ENCODE measurements around the gene ZNF423.

The ZNF423 gene

DNA sequence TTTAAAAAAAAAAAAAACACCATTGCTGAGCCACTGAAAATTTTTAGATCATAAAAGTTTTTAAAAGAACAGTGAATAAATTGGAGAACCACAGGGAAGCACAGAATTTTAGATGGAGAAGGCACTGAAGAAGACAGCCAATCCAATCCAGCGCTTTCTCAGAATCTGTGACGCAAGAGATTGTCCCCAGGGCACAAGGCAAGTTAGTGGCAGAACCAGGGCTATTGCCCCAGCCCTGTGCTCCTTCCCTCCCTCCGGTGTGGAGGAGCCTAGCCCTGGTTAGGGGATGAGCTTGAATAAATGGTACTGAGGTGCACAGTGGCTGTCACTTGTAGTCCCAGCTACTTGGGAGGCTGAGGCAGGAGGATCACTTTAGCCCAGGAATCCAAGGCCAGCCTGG is 108.3 kb downstream of the ZNF423 start:
- DNase-seq = no peak

DNA sequence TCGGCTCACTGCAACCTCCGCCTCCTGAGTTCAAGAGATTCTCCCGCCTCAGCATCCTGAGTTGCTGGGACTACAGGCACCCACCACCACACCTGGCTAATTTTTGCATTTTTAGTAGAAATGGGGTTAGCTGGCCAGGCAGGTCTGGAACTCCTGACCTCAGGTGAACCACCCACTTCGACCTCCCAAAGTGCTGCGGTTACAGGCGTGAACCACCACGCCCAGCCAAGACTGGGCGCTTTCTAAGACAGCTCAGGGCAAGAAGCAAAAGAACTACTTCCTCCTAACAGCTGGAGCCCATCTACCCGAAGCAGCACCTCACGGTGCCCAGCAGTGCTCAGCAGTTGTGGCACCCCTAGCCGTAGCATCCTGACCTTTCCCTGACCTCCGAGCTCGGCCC is 109.4 kb downstream of the ZNF423 start:
- DNase-seq = no peak

DNA sequence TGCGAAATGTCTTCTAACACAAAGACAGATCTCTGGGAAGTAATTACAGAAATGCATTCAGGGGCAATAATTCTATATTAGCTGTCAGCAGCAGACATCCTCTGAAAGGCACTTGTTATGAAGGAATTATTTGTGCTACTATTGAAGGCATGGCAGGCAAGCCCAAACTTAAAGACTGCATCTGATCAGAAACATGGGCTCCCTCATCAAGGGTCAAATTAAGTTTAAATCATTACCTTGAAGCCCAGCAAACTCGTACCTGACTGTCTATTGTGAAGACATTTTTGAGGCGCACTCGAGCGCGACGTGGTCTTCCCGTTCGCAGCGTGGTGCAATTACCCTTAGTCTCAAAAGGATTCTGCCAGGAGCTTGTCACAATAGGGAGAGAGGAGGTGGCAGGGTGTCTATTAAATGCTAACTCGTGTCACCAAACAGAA is 110.6 kb downstream of the ZNF423 start:
- no peak for DNase-seq

DNA sequence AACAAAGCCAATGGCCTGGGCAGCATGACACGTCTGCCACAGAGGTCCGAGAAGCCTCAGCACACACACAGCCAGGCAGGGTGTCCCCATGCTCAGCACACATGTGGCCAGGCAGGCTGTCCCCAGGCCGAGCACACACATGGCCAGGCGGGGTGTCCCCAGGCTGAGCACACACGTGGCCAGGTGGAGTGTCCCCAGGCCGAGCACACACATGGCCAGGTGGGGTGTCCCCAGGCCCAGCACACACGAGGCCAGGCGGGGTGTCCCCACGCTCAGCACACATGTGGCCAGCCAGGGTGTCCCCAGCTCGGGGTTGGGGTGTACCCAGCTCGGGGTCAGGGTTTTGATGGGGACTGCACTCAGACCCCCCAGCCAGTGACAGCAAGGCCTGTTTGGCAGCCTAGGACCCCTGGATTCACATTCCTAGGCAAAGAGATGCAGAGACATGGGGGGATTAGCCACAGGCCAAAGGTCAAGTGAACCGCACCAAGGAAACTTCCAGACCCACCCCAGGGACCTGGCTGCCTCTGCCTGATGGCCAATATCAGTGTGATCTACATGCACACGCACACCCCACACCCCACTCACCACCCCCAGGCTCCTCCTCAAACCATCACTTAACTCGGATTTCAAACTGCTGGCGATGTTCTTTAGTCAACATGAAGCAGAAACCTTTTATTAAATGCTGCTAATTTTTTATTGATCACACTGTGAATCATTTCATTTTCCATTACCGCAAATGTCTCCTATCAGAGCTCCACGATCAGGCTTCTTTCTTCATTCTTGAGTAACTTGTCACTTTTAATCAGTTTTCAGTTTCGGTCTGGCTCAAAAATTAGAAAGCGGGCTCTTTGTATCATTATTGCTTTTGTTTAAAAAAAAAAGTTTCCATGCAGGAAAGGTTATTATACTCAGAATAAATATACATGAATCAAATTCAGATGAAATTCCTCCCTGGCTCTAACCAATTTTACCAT is 111.4 kb downstream of the ZNF423 start:
- no peak for DNase-seq

DNA sequence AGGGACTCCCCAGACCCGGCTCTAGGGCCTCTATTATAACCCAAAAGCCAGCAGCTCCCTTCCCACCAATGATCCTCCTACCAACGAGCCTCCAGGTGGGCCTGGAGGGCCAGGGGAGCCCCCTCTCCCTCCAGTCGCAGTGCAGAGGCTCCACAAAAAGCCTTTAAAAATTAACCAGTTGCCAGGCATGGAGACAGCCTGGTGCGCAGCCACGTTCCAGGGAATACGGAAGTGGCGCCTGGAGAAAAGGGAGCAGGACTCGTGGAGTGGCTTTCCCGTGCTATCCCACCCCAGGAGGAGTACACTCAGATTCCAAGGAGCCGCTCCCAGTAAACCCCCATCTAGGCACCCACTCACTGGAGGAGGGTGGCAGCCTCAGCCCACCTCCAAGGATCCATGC is 112.3 kb downstream of the ZNF423 start:
- no peak for DNase-seq

DNA sequence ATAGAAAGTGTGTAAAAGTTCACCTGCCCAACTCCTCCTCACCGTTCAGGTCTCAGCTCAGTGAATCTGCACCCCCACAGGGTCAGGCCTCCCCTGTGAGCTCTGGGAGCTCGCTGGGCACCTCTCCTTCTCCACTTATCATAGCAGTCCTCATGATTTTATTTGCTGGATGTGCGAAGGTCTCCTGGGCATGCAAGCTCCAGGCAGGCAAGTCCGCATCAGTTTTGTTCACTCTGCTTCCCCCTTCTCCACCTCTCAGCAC is 112.8 kb downstream of the ZNF423 start:
- DNase-seq = no peak

DNA sequence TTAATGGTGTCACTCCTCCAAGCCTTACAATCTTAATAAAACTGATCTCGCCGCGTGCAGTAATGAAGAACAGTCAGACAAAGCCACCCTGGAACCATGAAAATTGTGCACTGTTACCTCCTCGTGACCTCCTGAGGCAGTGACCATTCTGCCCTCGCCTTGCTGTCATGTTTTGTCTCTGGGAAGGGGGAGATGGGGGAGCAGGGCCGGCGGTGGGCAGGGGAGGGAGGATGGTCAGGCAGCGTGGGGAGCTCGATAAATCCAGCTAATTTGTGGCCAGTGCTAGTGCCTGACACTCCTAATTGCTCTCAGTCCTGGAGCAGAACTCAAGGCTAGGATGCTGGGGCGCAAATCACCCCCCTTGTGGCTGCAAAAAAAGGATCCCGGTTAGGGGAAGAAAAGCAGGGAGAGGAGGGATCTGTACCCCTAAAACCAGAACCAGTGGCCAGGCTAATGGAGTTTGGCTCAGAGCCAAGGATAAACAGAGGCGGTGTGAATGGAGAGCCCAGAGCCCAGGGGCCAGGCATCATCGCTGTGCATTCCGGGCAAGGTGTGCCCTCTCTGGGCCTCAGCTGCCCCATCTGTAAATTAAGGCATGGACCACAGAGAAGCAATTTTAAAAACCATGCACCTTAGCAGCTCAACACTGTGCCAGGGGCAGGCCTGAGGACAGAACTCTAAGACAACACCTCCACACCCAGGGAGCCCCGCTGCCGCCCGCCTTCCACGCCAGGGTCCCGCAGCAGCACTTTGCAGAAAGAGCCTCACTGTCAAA is 113.3 kb downstream of the ZNF423 start:
- DNase-seq = no peak

DNA sequence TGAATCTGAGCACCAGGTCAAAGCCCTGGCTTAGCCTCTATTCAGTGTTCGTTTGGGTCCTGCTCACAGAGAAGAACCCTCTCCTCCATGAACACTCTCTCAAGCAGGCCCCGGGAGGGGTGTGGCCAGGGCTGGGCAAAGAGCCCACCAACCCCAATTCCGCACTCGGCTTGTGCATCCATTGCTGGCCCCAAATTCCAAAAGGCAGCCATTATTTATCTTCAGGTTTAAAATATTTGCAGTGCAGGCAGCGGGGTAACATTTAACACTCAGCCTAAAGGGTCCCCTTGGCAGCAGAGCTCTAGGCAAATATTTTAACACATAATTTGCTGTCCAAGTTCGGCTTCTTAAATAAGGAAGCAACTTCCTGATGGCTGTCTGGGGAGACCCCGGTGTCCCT is 115.7 kb downstream of the ZNF423 start:
- no peak for DNase-seq

DNA sequence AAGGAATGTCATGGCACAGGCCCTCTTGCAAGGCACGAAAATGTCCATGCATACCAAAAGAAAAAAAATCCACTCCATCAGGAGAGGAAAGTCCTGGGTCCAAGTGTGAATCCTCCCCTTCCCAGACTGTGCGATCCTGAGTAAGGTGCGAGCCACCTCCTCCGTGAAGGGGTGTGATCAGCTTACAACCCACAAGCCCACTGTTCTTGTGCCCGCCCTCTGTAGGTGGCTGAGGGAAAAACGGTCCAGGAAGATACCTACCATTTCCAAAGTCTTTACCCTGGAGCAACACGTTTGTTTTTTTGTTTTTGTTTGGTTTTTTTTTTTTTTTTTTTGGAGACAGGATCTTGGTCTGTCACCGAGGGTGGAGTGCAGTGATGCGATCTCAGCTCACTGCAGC is 116.5 kb downstream of the ZNF423 start:
- no peak for DNase-seq

DNA sequence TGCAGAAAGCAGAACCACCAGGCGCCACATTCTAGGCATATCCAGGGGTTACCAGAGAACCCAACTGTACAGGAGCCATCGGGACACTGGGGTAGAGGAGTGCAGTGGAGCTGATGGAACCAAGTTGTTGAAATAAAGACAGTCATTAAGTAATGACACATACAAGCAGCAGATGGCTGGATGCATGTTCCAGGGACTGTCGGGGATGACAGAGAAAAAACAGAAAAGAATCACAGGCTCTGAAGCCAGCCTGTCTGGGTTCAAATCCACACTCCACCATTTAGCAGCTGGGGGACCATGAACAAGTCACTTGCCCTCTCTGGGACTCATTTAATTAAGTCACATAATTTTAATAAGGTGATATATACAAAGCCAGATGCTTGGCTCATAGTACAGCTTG is 117.1 kb downstream of the ZNF423 start:
- no peak for DNase-seq

DNA sequence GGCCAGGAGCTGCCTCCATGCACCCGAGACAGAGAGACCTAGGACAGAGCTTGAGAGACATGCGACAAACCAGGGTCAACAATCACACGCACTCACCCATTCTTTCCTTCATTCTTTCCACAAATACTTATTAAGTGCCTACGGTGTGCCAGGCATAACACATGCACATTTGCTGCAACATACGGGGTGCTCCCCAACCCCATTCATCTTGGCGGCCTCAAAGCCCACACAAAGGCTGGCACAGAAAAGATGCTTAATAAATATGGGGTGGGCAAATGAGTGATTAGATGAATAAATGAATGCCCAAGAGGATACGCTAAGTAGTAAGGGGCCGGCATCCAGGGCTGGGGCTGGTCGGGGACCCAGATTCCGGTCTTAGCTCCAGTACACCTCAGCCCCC is 117.9 kb downstream of the ZNF423 start:
- no peak for DNase-seq

DNA sequence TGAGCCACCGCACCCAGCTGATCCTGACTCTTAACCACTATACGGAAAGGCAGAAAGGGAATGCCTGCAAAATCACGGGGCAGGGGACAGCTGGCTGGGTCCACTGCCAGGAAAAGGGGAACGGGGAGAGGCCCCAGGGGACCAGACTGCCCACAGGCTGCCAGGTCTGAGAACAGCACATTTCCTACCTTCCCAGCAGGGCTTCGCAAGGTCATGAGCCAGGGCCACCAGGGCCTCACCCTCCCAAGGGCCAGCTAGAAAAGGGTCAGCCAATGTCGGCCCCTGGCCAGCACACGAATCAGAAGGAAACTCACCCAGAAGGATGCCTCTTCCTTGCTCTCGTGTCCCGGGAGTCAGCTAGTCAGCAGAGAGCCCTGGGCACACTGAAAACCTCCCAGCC is 118.4 kb downstream of the ZNF423 start:
- DNase-seq = no peak

DNA sequence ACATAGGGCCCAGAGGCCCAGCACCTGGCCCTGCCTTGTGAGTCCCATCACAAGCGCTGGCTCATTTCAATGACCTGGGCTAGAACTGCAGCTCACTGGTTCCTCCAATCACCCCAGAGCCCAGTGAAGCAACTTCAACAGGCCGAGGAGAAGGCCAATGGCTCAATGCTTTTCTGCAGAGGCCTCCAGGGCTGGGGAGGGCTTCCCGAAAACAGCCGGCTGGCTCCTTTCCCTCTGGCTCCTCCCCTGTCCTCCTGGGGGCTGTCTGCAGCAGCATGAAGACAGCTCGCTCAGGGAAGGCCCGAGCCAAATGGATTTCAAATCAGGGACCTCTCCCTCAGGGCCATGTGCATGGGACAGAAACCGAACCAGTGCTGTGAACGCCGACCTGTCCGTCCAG is 121.6 kb downstream of the ZNF423 start:
- DNase-seq = no peak

DNA sequence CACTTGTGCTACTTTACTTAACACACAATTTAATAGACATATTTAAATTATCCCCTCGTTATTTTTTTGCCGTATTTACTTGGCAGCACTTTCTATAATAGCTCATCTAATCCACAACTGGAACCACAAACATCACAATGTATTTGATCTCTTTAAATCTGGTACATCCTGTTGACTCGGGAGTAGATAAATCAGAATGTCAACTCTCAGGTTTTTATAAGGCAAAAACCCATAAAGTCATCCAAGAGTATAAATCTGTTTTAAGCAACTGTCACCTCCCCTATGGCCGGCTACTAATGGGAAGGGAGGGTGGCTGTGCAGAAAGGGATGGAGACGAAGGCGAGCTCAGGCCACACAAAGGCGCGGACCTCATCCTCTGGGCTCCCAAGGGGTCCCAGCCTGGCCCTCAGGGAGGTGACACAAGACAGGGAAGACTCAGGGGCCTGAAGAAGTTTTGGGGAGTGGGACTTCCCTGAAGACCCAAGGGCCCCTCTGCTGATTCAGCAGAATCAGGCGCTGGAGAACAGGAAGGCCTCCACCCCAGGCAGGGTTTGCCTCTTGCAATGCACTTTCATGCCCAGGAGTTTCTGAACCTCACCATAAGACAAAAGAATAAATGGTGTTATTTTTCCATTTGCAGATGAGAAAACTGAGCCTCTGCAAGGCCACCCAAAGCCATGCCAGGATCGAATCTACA is 122.5 kb downstream of the ZNF423 start:
- no peak for DNase-seq

DNA sequence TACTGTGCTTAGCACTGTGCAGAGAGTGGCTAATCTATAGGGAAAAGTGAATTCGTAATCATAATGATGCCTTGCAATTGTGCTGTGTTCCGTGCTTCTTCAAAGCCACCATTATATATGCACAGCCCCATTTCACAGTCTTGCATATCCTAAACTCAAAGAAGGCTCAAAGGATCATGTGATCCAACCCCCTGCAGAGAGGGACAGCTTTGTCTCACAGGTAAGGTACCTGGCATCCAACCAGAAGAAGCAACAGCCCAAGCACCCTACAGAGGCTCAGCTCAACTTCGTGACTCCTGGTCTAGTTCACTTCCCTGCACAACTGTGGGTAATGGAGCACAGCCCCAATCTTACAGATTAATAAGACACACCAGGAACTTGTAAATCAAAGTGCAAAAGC is 124.0 kb downstream of the ZNF423 start:
- DNase-seq = no peak

DNA sequence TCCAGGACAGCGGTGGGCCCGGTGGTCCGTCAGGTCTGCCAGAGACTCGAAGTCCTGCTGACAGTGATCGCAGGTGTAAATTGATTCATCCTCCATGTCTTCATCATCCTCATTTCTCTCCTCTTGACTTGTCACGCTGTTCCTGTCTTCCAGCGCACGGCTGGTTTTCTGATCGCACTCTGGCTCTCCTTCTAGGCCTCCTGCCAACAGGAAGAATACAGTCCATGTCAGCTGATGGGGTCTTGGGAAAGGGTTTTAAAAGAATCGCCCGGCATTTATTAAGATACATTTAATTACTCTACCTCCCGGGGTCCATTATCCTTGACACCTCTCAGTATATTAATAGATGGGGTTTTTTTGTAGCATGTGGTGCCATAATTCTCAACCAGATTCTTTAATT is 125.1 kb downstream of the ZNF423 start:
- DNase-seq = no peak

DNA sequence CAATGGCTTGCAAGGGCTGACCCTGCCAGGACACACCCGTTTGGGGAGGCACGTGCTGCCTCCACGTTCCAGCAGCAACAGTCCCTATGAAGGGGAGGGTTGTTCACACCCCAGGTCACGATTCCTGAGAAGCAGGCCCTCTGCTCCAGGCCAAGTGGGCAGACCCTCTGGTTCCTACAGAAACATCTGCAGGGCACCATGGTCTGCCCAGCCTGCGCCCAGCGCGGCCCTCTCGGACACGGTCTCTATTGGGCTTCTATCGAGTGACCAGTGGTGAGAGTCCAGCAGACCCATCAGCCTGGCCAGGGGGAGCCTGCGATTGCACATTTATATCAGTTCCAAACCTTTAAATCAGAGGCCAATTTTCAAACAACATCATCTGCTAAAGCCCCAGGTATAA is 128.3 kb downstream of the ZNF423 start:
- no peak for DNase-seq

DNA sequence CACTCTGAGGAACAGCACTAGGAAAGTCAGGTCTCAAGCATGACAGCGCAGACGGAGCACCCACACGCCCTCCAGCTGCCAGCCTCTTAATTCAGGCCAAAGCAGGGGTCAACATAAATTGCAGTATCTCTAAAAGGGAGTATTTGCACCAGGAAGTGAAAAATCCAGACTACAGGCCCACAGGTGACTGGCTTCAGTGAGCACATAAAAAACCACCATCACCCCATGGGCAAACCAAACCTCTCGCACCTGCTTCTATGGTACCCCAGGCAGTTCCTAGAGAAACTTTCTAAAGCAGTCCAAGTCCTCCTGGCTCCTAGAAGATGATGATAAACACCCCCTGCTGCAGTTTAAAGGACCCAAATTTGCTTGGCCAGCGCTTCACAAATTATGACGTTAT is 129.8 kb downstream of the ZNF423 start:
- DNase-seq = no peak

DNA sequence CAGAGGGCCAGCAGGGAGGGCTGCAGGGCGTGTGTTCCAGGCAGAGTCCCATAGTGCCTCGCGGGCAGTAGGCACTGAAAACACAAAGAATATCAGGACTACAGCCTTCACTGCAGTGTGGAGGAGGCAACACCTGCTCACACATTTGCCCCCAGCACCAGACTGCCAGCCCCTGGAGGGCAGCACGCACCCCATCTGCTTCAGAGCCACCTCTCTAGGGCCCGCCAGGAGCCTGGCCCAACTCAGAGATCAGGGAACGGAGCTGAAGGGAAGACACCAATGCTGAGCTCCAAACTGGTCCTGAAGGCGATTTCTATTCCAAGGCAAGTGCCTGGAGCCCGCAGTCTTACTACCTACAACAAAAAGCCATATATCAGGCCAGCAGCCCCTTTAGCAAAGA is 130.3 kb downstream of the ZNF423 start:
- no peak for DNase-seq

DNA sequence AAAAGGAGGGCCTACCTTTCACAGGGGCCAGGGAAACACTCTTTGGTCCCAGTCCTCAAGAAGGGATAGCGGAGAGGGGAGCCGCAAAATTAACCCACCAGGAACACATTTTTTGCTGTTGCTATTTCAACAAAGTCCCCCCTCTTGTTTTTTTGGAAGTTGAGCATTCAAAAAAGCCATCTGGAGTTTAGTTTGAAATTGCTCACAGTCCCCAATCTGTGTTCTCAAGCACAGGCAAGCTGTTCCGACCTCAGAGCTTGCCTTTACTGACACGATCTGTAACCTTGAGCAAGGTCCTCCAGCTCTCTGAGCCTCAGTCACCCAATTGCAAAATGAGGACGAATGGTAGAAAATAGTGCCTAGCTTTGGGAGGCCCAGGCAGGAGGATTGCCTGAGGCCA is 131.1 kb downstream of the ZNF423 start:
- no peak for DNase-seq

DNA sequence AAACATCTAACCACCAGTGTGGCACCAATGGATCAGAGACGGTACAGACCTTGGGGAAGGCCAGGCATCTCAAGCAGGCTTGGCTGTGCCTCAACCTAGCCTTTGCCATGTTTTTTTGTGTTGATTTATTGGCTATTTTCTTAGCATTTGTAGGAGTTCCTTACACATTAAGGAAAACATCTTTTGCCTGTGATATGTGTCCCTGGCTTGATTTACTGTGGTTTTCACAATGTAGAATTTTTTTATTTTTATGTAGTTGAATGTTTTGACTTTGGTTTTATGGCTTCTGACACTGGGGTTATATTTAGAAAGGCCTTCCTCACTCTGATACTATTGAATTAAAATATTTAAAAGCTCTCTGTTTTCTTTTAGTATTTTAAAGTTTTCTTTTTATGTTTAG is 132.6 kb downstream of the ZNF423 start:
- DNase-seq = no peak

DNA sequence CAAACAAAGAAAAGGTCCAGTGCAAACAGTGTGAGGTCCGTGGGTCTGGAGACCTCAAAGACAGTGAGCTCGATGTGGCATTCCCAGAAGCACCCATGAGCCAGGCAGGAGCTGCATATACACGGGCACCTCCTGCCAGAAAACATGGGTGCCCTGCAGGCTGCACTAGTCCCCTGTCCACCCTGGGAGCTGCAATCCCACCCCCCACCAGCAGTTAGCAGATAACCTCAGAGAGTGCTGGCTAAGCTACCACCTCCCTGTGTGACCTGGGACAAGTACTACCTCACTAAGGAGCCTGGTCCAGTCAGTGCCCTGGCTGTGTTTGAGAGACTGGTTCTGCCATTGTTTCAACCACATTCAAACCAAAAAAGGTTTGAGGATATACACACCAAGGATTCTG is 135.7 kb downstream of the ZNF423 start:
- DNase-seq = no peak

DNA sequence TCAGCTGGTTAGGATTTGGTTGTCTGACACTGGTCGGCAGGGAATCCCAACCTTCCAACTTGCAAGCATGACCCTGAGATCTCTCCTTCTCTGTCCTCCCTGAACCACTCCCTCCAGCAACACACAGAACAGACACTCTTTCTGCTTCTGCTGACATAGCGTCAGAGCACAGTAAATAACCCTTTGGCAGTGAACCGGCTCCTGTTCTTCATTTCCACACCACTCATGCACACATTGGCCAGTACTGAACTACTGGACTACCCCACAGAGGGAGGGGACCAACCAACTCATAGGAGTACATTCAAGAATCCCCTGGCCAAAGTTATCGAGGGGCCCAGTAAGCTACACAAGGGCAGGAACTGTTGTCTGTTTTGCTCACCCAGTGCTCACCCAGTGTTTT is 138.2 kb downstream of the ZNF423 start:
- DNase-seq = no peak

Measured in COR-L47 (cell line).